ENCODE measurements around the gene GUCY1A2. TPM values are rescaled to one million over a fixed set of nuclear protein-coding genes. Genes with fewer than 3 reads are reported as not detected.

Gene GUCY1A2
- total RNA-seq, 2 donors from 2014 or later, result 0.77 to 1.2 TPM

- TF ChIP-seq CTCF (IDR thresholded peaks at IDR 0.05), result no peak
- no peaks in the 10 kb centered on the region for H3K27me3 ChIP-seq
- intact Hi-C loops (cut with DNase I), result no loop called here
Observed at GRCh38 chr11:106872246-106872645, 146.0 kb downstream of the GUCY1A2 start.

GRCh38 chr11:106858200-106858599 lies 160.1 kb downstream of the GUCY1A2 start:
- no peak for TF ChIP-seq CTCF (IDR thresholded peaks at IDR 0.05)
- Histone ChIP-seq H3K27me3 (no peaks in the 10 kb centered on the region), H3K27ac (no peak overlapping the region), H3K4me1 (no peaks in the 10 kb centered on the region), H3K9ac (ENCODE audit: low read depth in 2 of 2, low read length in 2 of 2) (no peak overlapping the region), H3K36me3 (no peaks in the 10 kb centered on the region), H3K9me3 (no peaks in the 10 kb centered on the region), H3K4me3 (no peak overlapping the region)
- no peak for DNase-seq
- intact Hi-C loops (cut with DNase I), result no loop called here

More at GRCh38 chr11:106872246-106872645, 146.0 kb downstream of the GUCY1A2 start:
- Histone ChIP-seq H3K4me3 (no peak overlapping the region), H3K9me3 (no peaks in the 10 kb centered on the region), H3K9ac (ENCODE audit: low read depth in 2 of 2, low read length in 2 of 2) (no peak overlapping the region), H3K36me3 (no peaks in the 10 kb centered on the region), H3K4me1 (no peaks in the 10 kb centered on the region), H3K27ac (no peak overlapping the region)
- DNase-seq, result no peak

GRCh38 chr11:106856566-106856965 lies 161.7 kb downstream of the GUCY1A2 start:
- no peak for TF ChIP-seq CTCF (IDR thresholded peaks at IDR 0.05)
- Histone ChIP-seq H3K4me1 (no peaks in the 10 kb centered on the region), H3K9ac (ENCODE audit: low read depth in 2 of 2, low read length in 2 of 2) (no peak overlapping the region), H3K4me3 (no peak overlapping the region), H3K27me3 (no peaks in the 10 kb centered on the region), H3K36me3 (no peaks in the 10 kb centered on the region), H3K27ac (no peak overlapping the region), H3K9me3 (no peaks in the 10 kb centered on the region)
- no peak for DNase-seq
- intact Hi-C loops (cut with DNase I), result no loop called here

- TF ChIP-seq CTCF (IDR thresholded peaks at IDR 0.05), result no peak
- peak; percentile 15 for DNase-seq
- intact Hi-C loops (cut with DNase I), result no loop called here
- Histone ChIP-seq H3K36me3 (no peaks in the 10 kb centered on the region), H3K4me1 (no peaks in the 10 kb centered on the region), H3K27ac (no peak overlapping the region), H3K4me3 (no peak overlapping the region), H3K9ac (ENCODE audit: low read depth in 2 of 2, low read length in 2 of 2) (no peak overlapping the region), H3K9me3 (no peaks in the 10 kb centered on the region), H3K27me3 (no peaks in the 10 kb centered on the region)
Observed at GRCh38 chr11:106854429-106854828, 163.8 kb downstream of the GUCY1A2 start.

GRCh38 chr11:106853850-106854401 lies 164.3 kb downstream of the GUCY1A2 start:
- TF ChIP-seq CTCF (IDR thresholded peaks at IDR 0.05), result no peak
- Histone ChIP-seq H3K27ac (no peak overlapping the region), H3K9ac (ENCODE audit: low read depth in 2 of 2, low read length in 2 of 2) (no peak overlapping the region), H3K4me1 (no peaks in the 10 kb centered on the region), H3K9me3 (no peaks in the 10 kb centered on the region), H3K27me3 (no peaks in the 10 kb centered on the region), H3K4me3 (no peak overlapping the region), H3K36me3 (no peaks in the 10 kb centered on the region)
- DNase-seq, result no peak
- intact Hi-C loops (cut with DNase I), result no loop called here
